ENCODE data around the gene CLN6. TPM values are rescaled to one million over a fixed set of nuclear protein-coding genes. Genes with fewer than 3 reads are reported as not detected.
"Not testable (repeated sequence)": the region's sequence is repeated elsewhere in the genome, so short reads cannot be mapped to it uniquely, and the experiment has no call there.

The CLN6 gene
- total RNA-seq, 1 donor from 2014 or later = 73.3 TPM

GRCh38 chr15:68203956-68204355, 25.6 kb downstream of the CLN6 start:
- H3K4me1 Mint-ChIP-seq = peaks cover 16% of the 10 kb centered on the region
- H3K36me3 Mint-ChIP-seq (ENCODE audit: low read depth) = peaks cover 3% of the 10 kb centered on the region
- no peaks in the 10 kb centered on the region for H3K27me3 Mint-ChIP-seq (ENCODE audit: low read depth)
- H3K27ac Mint-ChIP-seq (ENCODE audit: unreplicated experiment) = no peak overlapping the region
- no peaks in the 10 kb centered on the region for H3K9me3 Mint-ChIP-seq
- H3K4me3 Mint-ChIP-seq = no peak overlapping the region
- no peak for DNase-seq (ENCODE audit: low read depth, low spot score)
- no peak for TF ChIP-seq CTCF (conservative IDR thresholded peaks at IDR 0.05)

GRCh38 chr15:68203486-68203885, 26.0 kb downstream of the CLN6 start:
- Mint-ChIP-seq H3K27ac (ENCODE audit: unreplicated experiment) (no peak overlapping the region), H3K9me3 (no peaks in the 10 kb centered on the region), H3K36me3 (ENCODE audit: low read depth) (peaks cover 3% of the 10 kb centered on the region), H3K4me3 (no peak overlapping the region), H3K27me3 (ENCODE audit: low read depth) (no peaks in the 10 kb centered on the region), H3K4me1 (peaks cover 16% of the 10 kb centered on the region)
- TF ChIP-seq CTCF (conservative IDR thresholded peaks at IDR 0.05) = no peak
- no peak for DNase-seq (ENCODE audit: low read depth, low spot score)

GRCh38 chr15:68202994-68203393, 26.5 kb downstream of the CLN6 start:
- H3K27ac Mint-ChIP-seq (ENCODE audit: unreplicated experiment); H3K4me3 Mint-ChIP-seq; DNase-seq (ENCODE audit: low read depth, low spot score); H3K27me3 Mint-ChIP-seq (ENCODE audit: low read depth); H3K9me3 Mint-ChIP-seq; H3K36me3 Mint-ChIP-seq (ENCODE audit: low read depth): not testable (repeated sequence)
- H3K4me1 Mint-ChIP-seq = peaks cover 16% of the 10 kb centered on the region

GRCh38 chr15:68201879-68202261, 27.7 kb downstream of the CLN6 start:
- peaks cover 3% of the 10 kb centered on the region for H3K36me3 Mint-ChIP-seq (ENCODE audit: low read depth)
- H3K27me3 Mint-ChIP-seq (ENCODE audit: low read depth) = no peaks in the 10 kb centered on the region
- peaks cover 16% of the 10 kb centered on the region for H3K4me1 Mint-ChIP-seq
- no peak for TF ChIP-seq CTCF (conservative IDR thresholded peaks at IDR 0.05)
- H3K4me3 Mint-ChIP-seq = no peak overlapping the region
- H3K27ac Mint-ChIP-seq (ENCODE audit: unreplicated experiment) = peak overlapping the region; percentile 4
- no peak for DNase-seq (ENCODE audit: low read depth, low spot score)
- no peaks in the 10 kb centered on the region for H3K9me3 Mint-ChIP-seq

GRCh38 chr15:68201153-68201878, 28.2 kb downstream of the CLN6 start:
- Mint-ChIP-seq H3K27me3 (ENCODE audit: low read depth) (no peaks in the 10 kb centered on the region), H3K4me1 (peaks cover 16% of the 10 kb centered on the region), H3K4me3 (no peak overlapping the region), H3K9me3 (no peaks in the 10 kb centered on the region), H3K27ac (ENCODE audit: unreplicated experiment) (peak overlapping the region; percentile 4), H3K36me3 (ENCODE audit: low read depth) (peaks cover 3% of the 10 kb centered on the region)
- no peak for DNase-seq (ENCODE audit: low read depth, low spot score)
- TF ChIP-seq CTCF (conservative IDR thresholded peaks at IDR 0.05) = no peak

- Mint-ChIP-seq H3K9me3 (no peaks in the 10 kb centered on the region), H3K27ac (ENCODE audit: unreplicated experiment) (no peak overlapping the region)
These were observed 29.3 kb downstream of the CLN6 start for GRCh38 chr15:68200016-68200861.

More at GRCh38 chr15:68200016-68200861, 29.3 kb downstream of the CLN6 start:
- no peak for TF ChIP-seq CTCF (conservative IDR thresholded peaks at IDR 0.05)
- Mint-ChIP-seq H3K27me3 (ENCODE audit: low read depth) (no peaks in the 10 kb centered on the region), H3K4me1 (peaks cover 22% of the 10 kb centered on the region), H3K4me3 (no peak overlapping the region), H3K36me3 (ENCODE audit: low read depth) (peaks cover 3% of the 10 kb centered on the region)
- DNase-seq (ENCODE audit: low read depth, low spot score) = no peak
